SK-N-SH treated with all-trans-retinoic acid at 6 μM for 48 hours (cell line): ENCODE measurements around the gene SLC35E1.

Experiments
- OSR1 ChIP-seq: fragments of 250-450 bp; sonication (Bioruptor Pico); IDR thresholded peaks from 2 replicates; pipeline ENCODE4 v1.8.0; 2022; ENCODE audit warnings: moderate library complexity, mild to moderate bottlenecking, inconsistent platforms
- ZFP3 ChIP-seq: fragments of 250-450 bp; sonication (Bioruptor Pico); IDR thresholded peaks from 2 replicates; pipeline ENCODE4 v1.5.0; 2020; ENCODE audit warnings: mild to moderate bottlenecking, moderate library complexity
- ZNF70 ChIP-seq: fragments of 450-650 bp; formaldehyde crosslinking; IDR thresholded peaks from 2 replicates; pipeline ENCODE4 v1.5.0; 2020; ENCODE audit warnings: mild to moderate bottlenecking, moderate library complexity

GRCh38 chr19:16615808-16616207 lies 43.6 kb upstream of the SLC35E1 start:
- TF ChIP-seq ZFP3 (CRISPR knock-in tag) = no peak
- TF ChIP-seq ZNF70 (CRISPR knock-in tag) = no peak
- no peak for TF ChIP-seq OSR1
